ACHN (cell line): Measurements from ENCODE around the gene TMED10.

ENCODE experiments used
- DNase-seq: peaks from one replicate; pipeline ENCODE4 v3.0.0-alpha.2; 2015
- in situ Hi-C: cut with HindIII; loops from 2 replicates; pipeline ENCODE4 v1.10.0; 2017; ENCODE audit warnings: low sequenced_read_pairs, low pct_ligation_motif_present, low pct_unique_long_range_greater_than_20kb

Gene TMED10

GRCh38 chr14:75113932-75114539 lies 62.4 kb downstream of the TMED10 start:
- DNase-seq: no peak
- in situ Hi-C loops: no loop called here

- DNase-seq: no peak
- in situ Hi-C loops: no loop called here
Observed at GRCh38 chr14:75109877-75110276, 66.5 kb downstream of the TMED10 start.

GRCh38 chr14:75107186-75107585 lies 69.2 kb downstream of the TMED10 start:
- in situ Hi-C loops: no loop called here
- DNase-seq: no peak

GRCh38 chr14:75101491-75101890 lies 74.9 kb downstream of the TMED10 start:
- no peak for DNase-seq
- in situ Hi-C loops: no loop called here

GRCh38 chr14:75098682-75099081 lies 77.7 kb downstream of the TMED10 start:
- DNase-seq: no peak
- in situ Hi-C loops: no loop called here

GRCh38 chr14:75098212-75098611 lies 78.2 kb downstream of the TMED10 start:
- in situ Hi-C loops: no loop called here
- no peak for DNase-seq

- in situ Hi-C loops: no loop called here
- DNase-seq: no peak
Observed at GRCh38 chr14:75096959-75097358, 79.5 kb downstream of the TMED10 start.

GRCh38 chr14:75095690-75096089 lies 80.7 kb downstream of the TMED10 start:
- no peak for DNase-seq
- in situ Hi-C loops: no loop called here

- in situ Hi-C loops: no loop called here
Observed at GRCh38 chr14:75094896-75095295, 81.5 kb downstream of the TMED10 start.

GRCh38 chr14:75092698-75093097 lies 83.7 kb downstream of the TMED10 start:
- DNase-seq: no peak

More at GRCh38 chr14:75094896-75095295, 81.5 kb downstream of the TMED10 start:
- DNase-seq: no peak

GRCh38 chr14:75091251-75091650 lies 85.2 kb downstream of the TMED10 start:
- DNase-seq: no peak
- in situ Hi-C loops: no loop called here

More at GRCh38 chr14:75092698-75093097, 83.7 kb downstream of the TMED10 start:
- in situ Hi-C loops: no loop called here

- DNase-seq: no peak
- in situ Hi-C loops: no loop called here
Observed at GRCh38 chr14:75090353-75090752, 86.1 kb downstream of the TMED10 start.

- in situ Hi-C loops: no loop called here
- DNase-seq: peak; percentile 57
Observed at GRCh38 chr14:75088566-75089373, 87.6 kb downstream of the TMED10 start.

- in situ Hi-C loops: no loop called here
Observed at GRCh38 chr14:75088153-75088552, 88.3 kb downstream of the TMED10 start.

GRCh38 chr14:75084513-75084912 lies 91.9 kb downstream of the TMED10 start:
- peak; percentile 7 for DNase-seq
- in situ Hi-C loops: no loop called here

More at GRCh38 chr14:75088153-75088552, 88.3 kb downstream of the TMED10 start:
- DNase-seq: no peak

GRCh38 chr14:75083271-75083670 lies 93.1 kb downstream of the TMED10 start:
- in situ Hi-C loops: no loop called here
- no peak for DNase-seq

GRCh38 chr14:75081660-75082229 lies 94.7 kb downstream of the TMED10 start:
- DNase-seq: no peak
- in situ Hi-C loops: no loop called here
